Measurements from ENCODE around the gene MESP2.

MESP2 gene

DNA sequence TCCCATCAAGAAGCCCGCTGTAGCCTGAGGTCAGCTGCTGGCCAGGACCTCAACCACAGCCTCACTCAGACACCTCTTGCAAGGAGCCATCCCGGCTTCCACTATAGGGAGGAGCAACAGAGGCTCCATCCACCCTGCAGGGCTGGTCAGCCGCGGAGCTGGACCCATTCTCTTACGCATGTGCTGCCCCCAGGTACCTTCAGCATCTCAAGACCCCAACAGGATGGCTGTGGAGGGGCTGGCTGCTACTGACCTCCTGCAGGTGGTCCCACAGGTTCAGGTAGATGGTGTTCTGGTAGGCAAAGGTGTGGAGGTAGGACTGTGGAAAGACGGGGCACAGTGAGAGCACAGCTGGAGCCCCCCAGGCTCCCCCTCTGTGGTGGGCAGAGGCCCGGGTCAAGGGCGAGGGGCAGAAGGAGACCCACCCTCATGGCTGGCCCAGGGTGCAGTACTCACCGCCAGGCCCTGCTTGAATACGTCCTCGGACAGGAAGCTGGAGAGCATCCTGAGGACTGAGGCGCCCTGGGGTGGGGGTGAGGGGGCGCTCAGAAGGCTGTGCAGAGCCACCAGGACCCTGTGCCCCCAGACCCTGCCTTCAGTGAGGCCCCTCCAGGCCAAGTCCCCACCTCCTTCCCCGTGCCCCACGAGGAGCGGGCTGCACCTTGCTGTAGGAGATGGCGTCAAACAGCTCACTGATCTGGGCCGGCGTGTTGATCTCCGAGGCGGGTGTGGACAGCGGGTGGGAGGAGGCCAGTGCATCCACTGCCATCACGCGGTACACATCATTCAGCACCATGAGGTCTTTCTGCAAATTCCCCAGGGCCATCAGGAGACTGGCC lies 27.1 kb downstream of the MESP2 start:
- no peak for DNase-seq

DNA sequence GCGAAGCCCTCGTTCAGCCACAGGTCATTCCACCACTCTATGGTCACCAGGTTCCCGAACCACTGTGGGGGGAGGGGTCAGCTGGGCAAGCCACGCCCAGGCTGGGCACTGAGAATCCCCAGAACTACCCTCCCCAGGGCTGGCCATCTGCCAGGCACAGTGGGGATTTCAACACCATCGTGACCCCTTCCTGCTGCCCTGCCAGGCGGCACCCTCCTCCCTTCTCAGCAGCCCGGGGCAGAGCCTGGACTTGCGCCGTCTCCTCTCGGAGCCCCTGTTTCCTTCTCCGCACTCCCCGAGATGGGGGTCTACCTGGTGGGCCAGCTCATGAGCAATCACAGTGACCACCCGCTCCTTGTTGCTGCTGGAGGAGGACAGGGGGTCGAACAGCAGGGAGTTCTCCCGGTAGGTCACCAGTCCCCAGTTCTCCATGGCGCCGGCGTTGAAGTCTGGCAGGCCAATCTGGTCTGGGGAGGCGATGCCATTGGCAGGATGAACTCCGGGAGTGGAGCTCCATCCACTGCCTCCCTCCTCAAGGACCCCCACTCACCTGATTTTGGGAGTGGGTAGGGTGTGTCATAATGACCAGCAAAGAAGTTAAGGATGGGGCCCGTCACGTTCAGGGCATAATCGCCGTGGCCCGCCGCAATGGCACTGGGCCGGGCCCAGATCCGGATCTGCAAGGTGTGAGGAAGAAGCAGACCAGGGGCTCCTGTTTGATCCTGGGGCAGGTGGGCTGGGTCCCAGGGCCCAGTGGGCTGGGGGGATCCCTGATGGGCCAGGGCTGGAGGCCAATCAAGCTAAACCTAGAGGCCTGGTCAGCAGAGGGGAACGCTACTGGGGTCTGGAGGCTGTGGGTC lies 28.0 kb downstream of the MESP2 start:
- DNase-seq = no peak

DNA sequence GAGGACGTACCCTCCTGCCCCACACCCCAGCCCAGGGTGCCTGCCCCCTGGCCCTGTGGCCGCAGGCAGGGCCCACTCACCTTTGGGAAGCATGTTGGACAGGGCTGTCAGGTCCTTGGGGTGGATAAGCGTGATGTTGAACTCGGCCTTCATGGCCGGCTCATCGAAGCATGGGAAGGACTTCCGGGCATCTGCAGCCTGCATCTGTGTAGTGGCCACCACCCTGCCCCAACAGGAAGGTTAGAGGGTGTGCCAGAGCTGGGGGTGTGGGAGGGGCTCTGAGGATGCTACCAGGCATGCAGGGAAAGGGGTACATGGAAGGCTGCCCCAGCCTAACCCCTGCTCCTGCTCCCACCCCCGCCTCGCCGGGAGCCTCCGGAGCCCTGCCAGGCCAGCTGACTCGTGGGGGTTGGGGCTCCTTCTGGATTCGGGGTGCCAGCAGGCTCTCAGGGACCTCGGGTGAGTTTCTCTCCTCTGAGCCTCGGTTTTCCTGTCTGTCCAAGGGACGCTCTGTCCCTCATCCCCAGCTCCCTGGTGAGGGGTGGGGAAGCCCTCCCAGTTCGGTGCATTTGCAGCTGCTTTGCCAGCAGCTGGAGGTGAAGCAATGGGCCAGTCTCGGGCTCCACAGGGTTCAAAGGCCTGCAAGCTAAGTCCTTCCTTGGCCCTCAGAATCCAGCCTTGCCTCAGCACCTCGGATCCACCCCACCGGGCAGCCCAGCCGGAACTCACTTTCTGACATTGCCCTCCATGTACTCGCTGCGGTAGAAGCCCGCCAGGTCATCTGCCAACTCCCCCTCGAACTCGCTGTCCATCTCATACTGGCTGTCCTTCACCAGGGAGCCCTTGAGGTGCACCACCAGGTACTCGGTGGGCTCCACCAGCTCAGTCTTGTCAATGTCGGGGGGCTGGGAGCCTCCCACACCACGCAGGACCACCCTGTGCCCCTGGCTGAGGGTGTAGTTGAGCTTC lies 29.4 kb downstream of the MESP2 start:
- no peak for DNase-seq

DNA sequence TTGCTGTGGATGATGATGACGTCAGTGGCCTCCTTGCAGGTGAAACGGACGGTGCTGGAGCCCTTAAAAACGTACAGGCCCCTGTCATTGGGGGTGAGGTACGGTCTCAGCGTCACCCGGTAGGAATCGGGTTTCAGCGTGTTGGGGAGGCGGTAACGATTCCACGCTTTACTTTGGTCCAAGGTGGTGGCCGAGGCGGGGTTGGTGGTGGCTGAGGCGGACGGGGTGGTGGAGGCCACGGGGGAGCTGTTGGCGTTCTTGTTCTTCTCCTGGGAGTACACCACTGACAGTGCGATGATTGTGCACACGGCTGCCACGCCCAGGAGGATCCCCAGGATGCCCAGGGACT lies 30.1 kb downstream of the MESP2 start:
- no peak for DNase-seq

DNA sequence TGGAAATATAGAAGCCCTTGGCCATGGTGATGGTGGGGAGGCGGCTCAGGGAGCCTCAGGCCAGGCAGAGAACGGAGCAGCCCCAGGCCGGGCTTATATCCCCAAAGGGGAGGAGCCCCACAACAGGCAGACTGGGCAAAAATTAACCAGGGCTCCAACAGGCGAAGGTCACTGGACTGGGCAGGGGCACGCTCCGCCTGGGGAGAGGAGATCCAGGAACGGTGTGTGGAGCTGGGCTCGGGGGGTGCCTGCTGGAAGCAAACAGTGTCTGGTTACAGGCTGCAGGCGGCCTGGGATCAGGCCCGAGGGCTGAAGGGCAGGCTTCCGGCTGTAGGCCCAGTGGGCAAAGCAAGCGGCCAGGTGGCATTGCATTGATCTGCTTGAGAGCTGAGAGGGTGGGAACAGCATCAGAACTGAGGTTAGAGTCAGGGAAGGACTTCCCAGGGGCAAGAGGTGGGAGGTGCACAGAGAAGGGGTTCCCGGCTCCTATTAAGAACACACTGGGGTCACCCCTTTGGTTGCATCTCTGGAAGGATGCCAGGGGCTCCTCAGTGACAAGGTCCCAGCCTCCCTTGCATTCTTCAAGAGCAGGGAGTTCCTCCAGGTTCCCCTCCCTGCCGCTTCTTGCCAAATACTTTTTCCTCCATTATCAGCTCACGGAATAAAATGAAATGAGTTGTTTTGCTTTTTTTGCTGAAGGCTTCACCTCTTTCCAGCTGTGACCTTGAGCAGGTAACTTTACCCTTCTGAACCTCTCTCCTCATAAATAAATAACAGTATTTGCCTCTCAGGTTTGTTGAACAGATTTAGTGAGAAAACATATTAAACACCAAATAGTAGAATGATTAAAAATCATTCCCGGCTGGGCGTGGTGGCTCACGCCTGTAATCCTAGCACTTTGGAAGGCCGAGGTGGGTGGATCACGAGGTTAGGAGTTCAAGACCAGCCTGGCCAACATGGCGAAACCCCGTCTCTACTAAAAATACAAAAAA lies 30.7 kb downstream of the MESP2 start:
- no peak for DNase-seq

DNA sequence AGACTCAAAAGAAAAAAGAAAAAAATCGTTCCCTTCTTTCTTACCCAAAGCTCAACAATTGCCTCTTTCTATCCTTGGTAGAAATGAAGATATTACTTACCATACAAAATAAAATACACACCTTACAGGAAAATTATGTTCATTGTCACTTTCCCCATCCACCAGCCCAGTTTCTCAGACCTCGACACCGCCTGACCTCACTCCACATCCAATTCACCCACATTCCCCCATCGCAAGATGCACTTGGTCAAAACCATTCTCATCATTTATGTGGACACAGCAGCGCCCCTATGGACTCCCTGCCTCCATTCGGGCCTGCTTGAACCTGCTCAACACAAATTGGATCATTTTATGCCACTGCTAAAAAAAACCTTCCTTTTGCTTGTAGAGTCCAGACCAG lies 31.6 kb downstream of the MESP2 start:
- no peak for DNase-seq

DNA sequence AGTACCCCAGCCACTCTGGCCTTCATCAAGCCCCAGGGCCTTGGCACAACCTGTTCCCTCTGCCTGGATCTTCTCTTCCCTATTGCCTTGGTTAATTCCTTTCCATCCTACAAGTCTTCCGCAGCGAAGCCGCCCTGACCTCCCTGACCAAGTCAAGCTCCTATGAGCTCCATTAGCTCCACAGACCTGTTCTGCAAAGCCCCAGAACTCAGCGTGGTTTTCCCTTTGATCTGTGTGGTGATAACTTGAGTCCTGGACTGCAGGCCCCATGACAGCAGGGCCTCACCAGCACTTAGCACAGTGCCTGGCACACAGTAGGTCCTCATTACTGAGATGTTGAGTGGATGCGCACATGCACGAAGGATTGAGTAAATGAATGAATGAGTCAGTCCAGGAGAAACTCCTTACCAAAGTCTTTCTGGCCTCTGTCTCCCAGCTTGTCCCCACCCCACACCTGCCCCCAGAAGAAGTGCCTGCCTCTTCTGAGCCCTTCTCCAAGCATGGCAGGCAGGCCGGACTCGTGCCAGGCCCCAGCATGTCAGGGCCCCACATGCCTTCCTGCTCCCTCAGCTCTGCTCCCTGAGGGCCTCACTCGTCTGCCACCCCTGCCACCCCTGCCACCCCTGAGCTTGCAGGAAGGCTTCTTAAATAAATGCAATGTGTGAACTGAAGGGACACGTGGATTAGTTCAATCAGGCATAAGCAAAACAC lies 32.2 kb downstream of the MESP2 start:
- no peak for DNase-seq

DNA sequence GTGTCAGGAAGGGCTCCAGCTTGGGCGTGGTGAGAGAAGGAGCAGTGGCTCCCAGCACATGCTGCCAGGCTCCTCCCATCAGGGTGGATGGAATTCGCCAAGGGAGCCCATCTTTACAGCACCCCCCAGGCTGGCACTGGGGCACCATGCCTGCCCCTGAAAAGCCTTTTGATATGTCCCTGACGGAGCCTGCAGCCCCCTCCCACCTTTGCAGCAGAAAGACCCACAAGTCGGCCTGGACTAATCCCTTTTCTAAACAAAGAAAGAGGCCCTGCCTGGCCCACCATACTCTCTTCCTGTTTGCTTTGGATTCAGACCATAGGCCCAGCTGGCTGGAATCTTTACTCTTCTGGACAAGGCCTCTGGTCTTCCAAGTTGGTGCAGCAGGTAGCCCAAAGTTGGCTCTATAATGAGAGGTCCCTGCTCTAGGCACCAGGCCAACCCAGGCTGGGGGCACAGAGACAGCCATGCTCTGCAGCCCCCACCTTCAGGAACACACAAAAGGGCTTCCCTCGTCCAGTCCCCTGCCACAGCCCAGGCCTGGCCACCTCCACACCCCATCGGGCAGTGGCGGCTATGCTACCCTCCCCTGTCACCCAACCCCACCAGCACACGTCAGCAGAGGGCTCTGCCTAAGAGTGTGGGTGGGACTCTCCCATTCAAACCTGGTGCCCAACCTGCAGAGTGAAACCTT lies 33.1 kb downstream of the MESP2 start:
- no peak for DNase-seq

DNA sequence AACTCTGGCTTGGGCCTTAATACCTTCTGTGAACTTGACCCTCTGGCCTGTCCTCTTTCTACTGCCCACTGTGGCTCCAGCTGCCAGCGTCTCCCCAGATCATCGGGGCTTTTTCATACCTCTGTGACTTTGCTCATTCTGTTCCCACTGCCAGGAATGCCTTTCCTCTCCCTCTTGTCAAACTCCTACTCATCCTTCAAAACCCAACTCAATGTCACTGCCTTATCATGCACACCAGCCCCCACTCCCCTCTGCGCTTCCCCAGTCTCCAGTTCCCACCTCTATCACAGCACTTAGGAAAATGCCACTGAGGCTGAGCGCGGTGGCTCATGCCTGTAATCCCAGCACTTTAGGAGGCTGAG lies 33.6 kb downstream of the MESP2 start:
- no peak for DNase-seq

DNA sequence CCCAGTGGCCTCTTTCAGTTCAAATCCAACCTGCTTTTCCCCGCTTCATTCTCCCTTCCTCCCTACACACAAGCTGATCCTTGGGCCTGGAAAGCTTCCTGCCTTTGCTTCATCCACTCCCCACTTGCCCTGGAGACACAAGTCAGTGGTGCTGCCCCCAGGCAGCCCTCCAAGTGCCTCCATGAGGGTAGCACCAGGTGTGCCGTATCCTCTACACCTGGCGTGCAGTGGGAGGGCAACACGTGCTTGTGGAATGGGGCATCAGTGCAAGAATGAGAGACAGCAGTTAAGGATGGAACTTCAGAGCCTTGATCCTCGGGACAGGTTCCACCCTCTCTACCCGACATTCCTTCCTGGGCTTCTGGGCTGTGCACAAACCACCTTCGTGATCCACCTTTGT lies 34.7 kb downstream of the MESP2 start:
- DNase-seq = no peak

DNA sequence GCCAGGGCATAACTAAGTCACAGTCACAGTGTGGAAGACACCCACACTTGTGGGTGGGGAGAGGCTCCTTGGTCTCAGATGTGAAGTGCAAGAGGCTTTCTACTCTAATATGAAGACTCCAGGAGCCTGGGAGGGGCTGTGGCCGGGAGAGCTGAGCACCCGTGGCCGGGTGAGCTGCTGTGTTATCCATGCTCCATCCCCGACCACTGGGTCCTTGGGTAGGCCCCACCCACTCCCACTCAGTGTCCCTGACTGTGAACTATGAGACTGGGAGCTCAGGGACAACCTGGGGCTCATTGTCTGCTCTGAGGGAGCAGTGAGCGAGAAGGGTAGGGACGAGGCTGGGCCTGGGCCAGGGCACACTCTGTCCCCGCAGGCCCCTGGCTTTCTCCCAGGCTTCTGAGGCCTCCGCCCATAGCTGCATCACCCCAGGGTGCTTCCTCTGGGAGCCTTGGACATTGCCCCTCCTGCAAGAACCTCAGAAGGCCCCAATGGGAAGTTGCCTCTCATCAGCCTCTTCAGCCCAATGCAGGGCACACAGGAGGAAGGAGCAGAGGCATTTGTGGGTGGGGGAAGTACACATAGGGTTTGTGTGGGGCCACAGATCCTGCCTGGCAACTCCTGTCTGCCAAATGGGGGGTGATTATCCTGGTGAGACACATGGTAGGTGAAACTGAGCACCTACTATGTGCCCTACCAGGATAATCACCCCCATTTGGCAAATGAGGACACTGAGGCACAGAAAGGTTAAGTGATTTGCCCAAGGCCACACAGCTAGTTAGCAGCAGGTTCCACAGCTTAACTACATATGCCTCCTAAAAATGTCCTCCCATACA lies 36.1 kb downstream of the MESP2 start:
- no peak for DNase-seq

DNA sequence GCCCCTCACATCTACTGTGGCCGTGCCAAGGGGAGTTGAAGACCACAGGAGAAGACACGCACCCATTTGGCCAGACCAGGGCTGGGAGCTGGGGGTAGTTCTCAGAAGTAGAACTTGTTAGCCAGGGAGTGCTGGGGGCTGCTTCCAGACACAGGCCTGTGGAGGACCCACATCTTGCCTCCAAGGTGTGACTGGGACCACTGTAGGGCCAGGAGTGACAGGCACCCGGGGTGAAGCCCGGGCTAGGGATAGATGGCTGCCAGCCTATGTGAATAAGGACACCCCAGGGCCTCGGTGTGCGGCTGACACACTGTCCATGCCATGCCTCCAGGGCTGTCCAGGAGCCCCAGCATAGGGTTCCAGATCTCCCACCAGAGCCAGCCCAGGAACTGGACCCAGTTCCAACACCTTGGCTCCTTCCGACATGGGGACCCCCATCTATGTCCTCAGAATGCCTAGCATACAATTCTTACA lies 36.8 kb downstream of the MESP2 start:
- no peak for DNase-seq

DNA sequence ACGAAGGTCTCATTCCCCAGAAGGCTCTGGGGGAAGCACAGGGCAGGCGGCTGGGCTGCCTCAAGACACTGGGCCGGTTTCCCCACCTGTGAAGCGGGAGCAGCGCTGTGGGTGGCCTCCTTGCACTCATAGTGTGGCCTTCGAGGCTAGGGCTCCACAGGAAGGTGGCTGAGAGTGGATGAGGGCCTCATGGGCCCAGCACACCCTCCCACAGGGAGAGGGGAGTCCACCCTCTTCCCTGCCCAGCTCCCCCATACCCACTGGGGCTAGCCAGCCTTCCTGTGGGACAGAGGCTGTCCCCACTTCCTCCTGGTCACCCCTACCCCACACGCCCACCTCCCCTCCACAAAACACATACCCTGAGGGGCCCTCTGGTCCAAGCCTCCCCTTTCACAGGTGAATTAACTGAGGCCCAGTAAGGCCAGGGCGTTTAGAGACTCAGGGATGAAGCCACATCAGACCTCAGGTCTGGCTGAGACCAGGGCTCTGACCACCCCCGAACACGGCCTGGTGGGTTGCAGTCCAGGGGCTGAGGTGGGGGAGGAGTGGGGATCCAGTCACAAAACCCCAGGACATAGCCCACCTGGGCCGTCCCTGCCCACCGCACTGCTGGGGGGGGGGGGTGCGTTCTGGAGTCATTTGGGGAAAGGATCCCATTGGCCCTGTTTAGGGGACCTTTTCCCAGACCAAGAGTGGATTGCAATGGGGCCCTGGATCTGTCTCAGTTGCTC lies 37.4 kb downstream of the MESP2 start:
- no peak for DNase-seq

DNA sequence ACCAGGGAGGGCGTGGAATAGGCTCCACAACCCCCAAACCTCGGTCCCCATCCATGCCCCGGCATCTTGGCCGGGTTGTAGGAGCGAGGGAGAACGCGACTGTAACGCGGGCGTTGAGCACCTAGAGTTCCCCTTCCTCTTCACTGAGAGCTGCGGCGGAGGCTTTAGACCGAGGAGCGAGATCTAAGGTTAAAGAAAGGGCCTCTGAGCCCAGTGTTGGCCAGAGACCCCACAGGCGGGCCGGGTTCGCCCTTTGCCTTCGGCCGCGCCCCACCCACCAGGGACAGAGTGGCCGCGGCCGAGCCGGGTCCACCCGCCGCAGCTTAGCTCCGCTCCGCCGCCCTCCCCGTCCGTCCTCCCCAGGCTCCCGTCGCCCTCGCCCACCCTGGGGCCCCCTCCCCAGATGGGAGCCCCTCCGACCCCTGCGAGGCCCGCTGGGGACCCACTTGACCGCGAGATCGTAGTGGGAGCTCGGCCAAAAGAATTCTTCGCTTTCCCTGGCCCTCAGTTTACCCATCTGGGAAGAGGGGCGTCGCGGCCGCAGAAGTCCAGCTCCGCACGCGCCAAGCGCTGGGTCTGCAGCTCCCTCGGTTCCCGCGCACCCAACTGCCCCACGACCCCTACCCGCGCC lies 38.1 kb downstream of the MESP2 start:
- no peak for DNase-seq

DNA sequence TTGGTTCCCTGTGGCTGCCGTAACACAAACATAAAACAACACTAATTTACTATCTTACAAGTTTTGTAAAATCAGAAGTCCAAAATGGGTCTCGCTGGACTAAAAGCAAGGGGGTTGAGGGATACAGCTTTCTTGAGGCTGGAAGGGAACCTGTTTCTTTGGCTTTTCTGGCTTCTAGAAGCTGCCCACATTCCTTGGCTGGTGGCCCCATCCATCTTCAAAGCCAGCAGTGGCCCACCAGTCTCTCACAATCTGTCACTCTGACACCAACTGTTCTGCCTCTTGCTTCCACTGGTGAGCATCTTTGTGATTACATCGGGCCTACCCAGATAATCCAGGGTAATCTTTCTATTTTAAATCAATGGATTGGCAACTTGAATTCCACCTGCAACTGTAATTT lies 39.6 kb downstream of the MESP2 start:
- DNase-seq = no peak

DNA sequence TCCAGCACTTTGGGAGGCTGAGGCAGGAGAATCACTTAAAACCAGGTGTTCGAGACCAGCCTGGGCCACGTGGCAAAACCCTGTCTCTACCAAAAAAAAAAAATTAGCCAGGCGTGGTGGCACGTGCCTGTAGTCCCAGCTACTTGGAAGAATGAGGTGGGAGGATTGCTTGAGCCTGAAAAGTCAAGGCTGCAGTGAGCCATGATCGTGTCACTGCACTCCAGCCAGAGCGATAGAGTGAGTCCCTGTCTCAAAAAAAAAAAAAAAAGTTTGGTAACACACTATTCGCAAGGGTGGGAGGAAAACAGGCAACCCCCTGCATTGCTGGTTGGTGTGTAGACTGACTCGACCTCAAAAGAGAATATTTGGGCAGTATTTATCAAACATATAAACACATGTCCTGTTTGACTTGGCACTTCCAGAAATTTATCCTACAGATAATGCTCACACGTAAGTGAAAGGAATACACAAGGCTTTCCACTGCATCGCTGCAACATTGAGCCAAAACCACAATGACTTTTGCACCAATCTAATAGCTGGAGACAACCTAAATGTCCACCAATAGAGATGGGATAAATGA lies 41.7 kb downstream of the MESP2 start:
- DNase-seq = no peak

DNA sequence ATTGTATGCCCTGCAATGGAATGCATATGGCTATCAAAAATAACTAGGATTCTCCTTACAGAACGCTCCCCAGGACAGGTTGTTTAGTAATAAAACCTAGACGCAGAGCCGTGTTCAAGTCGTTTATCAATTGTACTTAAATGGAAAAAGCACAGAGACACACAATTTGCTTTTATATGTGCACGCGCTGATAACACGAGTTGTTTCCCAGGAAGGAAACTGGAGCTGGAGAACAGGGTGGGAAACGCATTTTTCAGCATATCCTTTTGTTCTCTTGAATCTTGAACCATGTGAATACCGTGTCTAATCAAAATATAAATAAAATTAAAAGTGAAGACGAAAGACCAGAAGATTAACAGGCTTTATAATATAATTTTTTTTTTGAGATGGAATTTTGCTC lies 42.2 kb downstream of the MESP2 start:
- no peak for DNase-seq
